ENCODE measurements around the gene TRMT1. TPM values are rescaled to one million over a fixed set of nuclear protein-coding genes. Genes with fewer than 3 reads are reported as not detected.

TRMT1 gene
- total RNA-seq, 4 donors from 2014 or later: 31.7 to 47.9 (median 45.0) TPM

DNA sequence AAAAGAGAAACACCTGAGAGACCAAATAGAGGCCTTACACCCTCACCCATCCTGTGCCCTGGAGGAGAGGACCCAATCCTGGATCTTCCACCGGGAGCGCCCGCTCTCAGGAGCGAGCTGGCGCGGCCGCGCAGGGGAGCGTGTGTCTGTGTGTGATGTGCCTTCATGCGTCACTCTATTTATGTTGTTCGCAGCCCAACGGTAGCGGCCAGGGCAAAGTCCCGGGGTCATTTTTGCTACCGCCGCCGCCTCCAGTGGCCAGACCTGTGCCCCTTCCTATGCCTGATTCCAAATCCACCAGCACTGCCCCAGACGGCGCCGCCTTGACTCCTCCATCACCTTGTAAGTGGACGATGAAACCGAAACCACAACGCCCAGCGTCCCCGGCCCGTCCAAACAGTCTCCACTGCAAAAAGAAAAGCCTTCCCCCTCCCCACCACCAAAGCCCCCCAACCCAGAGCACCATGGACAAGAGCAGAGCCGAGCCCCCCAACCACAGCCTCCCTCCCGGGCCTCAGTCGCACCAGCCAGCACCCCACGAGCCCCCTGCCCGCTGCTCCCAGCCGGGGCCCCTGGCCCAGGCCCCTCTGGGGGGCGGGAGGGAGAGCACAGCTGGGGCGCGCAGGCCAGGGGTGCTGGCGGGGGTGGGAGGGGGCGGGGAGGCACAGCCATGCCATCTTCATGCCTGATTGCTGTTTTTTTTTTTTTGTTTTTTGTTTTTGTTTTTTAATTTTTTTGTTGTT is 28.6 kb downstream of the TRMT1 start:
- no peak for TF ChIP-seq CTCF (IDR thresholded peaks at IDR 0.05 in 4 of 5, conservative IDR thresholded peaks at IDR 0.05 in 1 of 5)
- no peak for TF ChIP-seq POLR2A (IDR thresholded peaks at IDR 0.05)
- H3K4me3 ChIP-seq: no peak overlapping the region
- in situ Hi-C loops (cut with MboI; ENCODE audit: low sequenced_read_pairs in 4 of 4): no loop called here
- intact Hi-C loops (cut with DNase I; ENCODE audit: low total_unique reads): no loop called here
- H3K36me3 ChIP-seq: peaks cover 0 to 3% of the 10 kb centered on the region in 2 donors
- DNase-seq: no peak
- no peaks in the 10 kb centered on the region for H3K9me3 ChIP-seq
- peaks cover 10 to 15% of the 10 kb centered on the region in 2 donors for H3K4me1 ChIP-seq
- peak overlapping the region in 2 of 4 donors; percentile 19 to 78 for H3K27ac ChIP-seq
- H3K27me3 ChIP-seq: no peaks in the 10 kb centered on the region
- ATAC-seq: no peak

- H3K36me3 ChIP-seq: peaks cover 0 to 3% of the 10 kb centered on the region in 2 donors
Measured at GRCh38 chr19:13087295-13087694, 29.2 kb downstream of the TRMT1 start.

GRCh38 chr19:13086341-13086740 is 30.2 kb downstream of the TRMT1 start:
- peaks cover 0 to 7% of the 10 kb centered on the region in 2 donors for H3K36me3 ChIP-seq
- intact Hi-C loops (cut with DNase I; ENCODE audit: low total_unique reads) (no loop called here), in situ Hi-C loops (cut with MboI; ENCODE audit: low sequenced_read_pairs in 4 of 4) (no loop called here)
- DNase-seq (no peak), ATAC-seq (no peak)
- H3K27me3 ChIP-seq: no peaks in the 10 kb centered on the region
- peaks cover 19 to 23% of the 10 kb centered on the region in 2 donors for H3K4me1 ChIP-seq
- no peaks in the 10 kb centered on the region for H3K9me3 ChIP-seq
- H3K4me3 ChIP-seq: no peak overlapping the region
- H3K27ac ChIP-seq: peak overlapping the region in 1 of 4 donors; percentile 59
- TF ChIP-seq CTCF (IDR thresholded peaks at IDR 0.05 in 4 of 5, conservative IDR thresholded peaks at IDR 0.05 in 1 of 5): no peak
- TF ChIP-seq POLR2A (IDR thresholded peaks at IDR 0.05): no peak

More at GRCh38 chr19:13087295-13087694, 29.2 kb downstream of the TRMT1 start:
- in situ Hi-C loops (cut with MboI; ENCODE audit: low sequenced_read_pairs in 4 of 4) (no loop called here), intact Hi-C loops (cut with DNase I; ENCODE audit: low total_unique reads) (no loop called here)
- Histone ChIP-seq H3K4me1 (peaks cover 14 to 20% of the 10 kb centered on the region in 2 donors), H3K9me3 (no peaks in the 10 kb centered on the region), H3K27me3 (no peaks in the 10 kb centered on the region), H3K27ac (peak overlapping the region in 1 of 4 donors; percentile 29), H3K4me3 (no peak overlapping the region)
- TF ChIP-seq CTCF (IDR thresholded peaks at IDR 0.05 in 4 of 5, conservative IDR thresholded peaks at IDR 0.05 in 1 of 5): no peak
- TF ChIP-seq POLR2A (IDR thresholded peaks at IDR 0.05): no peak
- DNase-seq (no peak), ATAC-seq (no peak)

GRCh38 chr19:13085666-13086065 is 30.9 kb downstream of the TRMT1 start:
- Histone ChIP-seq H3K4me1 (peaks cover 15 to 22% of the 10 kb centered on the region in 2 donors), H3K9me3 (no peaks in the 10 kb centered on the region), H3K27ac (peak overlapping the region in 2 of 4 donors; percentile 53 to 59), H3K36me3 (peaks cover 0 to 7% of the 10 kb centered on the region in 2 donors), H3K27me3 (no peaks in the 10 kb centered on the region), H3K4me3 (no peak overlapping the region)
- ATAC-seq (no peak), DNase-seq (no peak)
- TF ChIP-seq CTCF (IDR thresholded peaks at IDR 0.05 in 4 of 5, conservative IDR thresholded peaks at IDR 0.05 in 1 of 5) (no peak), POLR2A (IDR thresholded peaks at IDR 0.05) (no peak)
- intact Hi-C loops (cut with DNase I; ENCODE audit: low total_unique reads) (no loop called here), in situ Hi-C loops (cut with MboI; ENCODE audit: low sequenced_read_pairs in 4 of 4) (no loop called here)
